CD14-positive monocyte (primary cell): Measurements from ENCODE around the gene PPP2R2C. TPM values are rescaled to one million over a fixed set of nuclear protein-coding genes. Genes with fewer than 3 reads are reported as not detected.

Experiments used
- DNase-seq, 3 donors: peaks; one replicate each; pipeline ENCODE4 v3.0.0-alpha.2; 2011 to 2022
- H2AFZ ChIP-seq: 2 replicates; pipeline ENCODE4 v1.6.0; 2012; ENCODE audit warnings: mild to moderate bottlenecking, low read depth, low read length, inconsistent platforms; ENCODE audit not compliant: insufficient read depth, poor library complexity, severe bottlenecking
- H3K27ac ChIP-seq, 2 donors: 1 replicate in 1 of 2; 2 replicates in 1 of 2; pipeline ENCODE4 v1.5.1; 2012 to 2013; ENCODE audit warnings: low read length in 2 of 2, control low read depth in 1 of 2, inconsistent platforms in 1 of 2, low read depth in 1 of 2, mild to moderate bottlenecking in 1 of 2
- H3K27me3 ChIP-seq, 2 donors: one replicate each; pipeline versions ENCODE4 v1.6.0 to v1.6.1; 2011 to 2013; ENCODE audit warnings: low read length in 2 of 2; ENCODE audit not compliant: control insufficient read depth in 2 of 2, insufficient read depth in 2 of 2
- H3K36me3 ChIP-seq, 2 donors: replicated peaks in 1 of 2; 1 replicate in 1 of 2; 2 replicates in 1 of 2; pipeline versions ENCODE4 v1.5.1 to v1.6.1; 2012 to 2013; ENCODE audit warnings: low read length in 2 of 2, control low read depth in 1 of 2, inconsistent platforms in 1 of 2, mild to moderate bottlenecking in 1 of 2; ENCODE audit not compliant: insufficient read depth in 2 of 2, control insufficient read depth in 1 of 2
- H3K4me1 ChIP-seq, 2 donors: 1 replicate in 1 of 2; 2 replicates in 1 of 2; pipeline versions ENCODE4 v1.5.1 to v1.6.1; 2012 to 2013; ENCODE audit warnings: low read length in 2 of 2, control low read depth in 1 of 2, inconsistent platforms in 1 of 2, mild to moderate bottlenecking in 1 of 2, moderate library complexity in 1 of 2; ENCODE audit not compliant: insufficient read depth in 2 of 2, control insufficient read depth in 1 of 2
- H3K4me2 ChIP-seq: replicated peaks from 2 replicates; pipeline ENCODE3; 2012; ENCODE audit warnings: low read length, moderate library complexity, mild to moderate bottlenecking; ENCODE audit not compliant: poor library complexity, severe bottlenecking; ENCODE audit errors: extremely low read depth
- H3K4me3 ChIP-seq, 3 experiments: fragments of 200-600 bp in 1 of 3; sonication (generic) in 1 of 3; replicated peaks in 1 of 3; 1 replicate in 2 of 3; 2 replicates in 1 of 3; pipeline ENCODE4 v1.5.1; 2011 to 2013; ENCODE audit warnings: low read length in 3 of 3, mild to moderate bottlenecking in 3 of 3, control low read depth in 2 of 3, low read depth in 2 of 3, inconsistent platforms in 1 of 3, moderate library complexity in 1 of 3
- H3K79me2 ChIP-seq: 2 replicates; pipeline ENCODE4 v1.6.0; 2012; ENCODE audit warnings: mild to moderate bottlenecking, control low read depth, inconsistent platforms, low read length, moderate library complexity; ENCODE audit not compliant: insufficient read depth
- H3K9ac ChIP-seq: 2 replicates; pipeline ENCODE4 v1.6.0; 2017; ENCODE audit warnings: low read length, mild to moderate bottlenecking; ENCODE audit not compliant: insufficient read depth, poor library complexity, severe bottlenecking
- H3K9me3 ChIP-seq, 2 donors: replicated peaks in 1 of 2; 1 replicate in 1 of 2; 2 replicates in 1 of 2; pipeline versions ENCODE4 v1.5.1 to v1.6.1; 2012 to 2013; ENCODE audit warnings: low read length in 2 of 2, control low read depth in 1 of 2; ENCODE audit not compliant: control insufficient read depth in 1 of 2, insufficient read depth in 1 of 2
- H4K20me1 ChIP-seq: 2 replicates; pipeline ENCODE4 v1.6.0; 2012; ENCODE audit warnings: mild to moderate bottlenecking, low read length, control low read depth, moderate library complexity; ENCODE audit not compliant: insufficient read depth
- H3K27ac Mint-ChIP-seq, 7 donors: one replicate each; pipeline ENCODE4 v1.8.0; 2020; ENCODE audit warnings: mild to moderate bottlenecking in 7 of 7, mixed read lengths in 7 of 7, moderate library complexity in 6 of 7, inconsistent platforms in 2 of 7
- H3K27me3 Mint-ChIP-seq, 3 donors: one replicate each; pipeline ENCODE4 v1.8.0; 2021 to 2022; ENCODE audit warnings: low read depth in 3 of 3, mild to moderate bottlenecking in 3 of 3, mixed read lengths in 3 of 3, moderate library complexity in 3 of 3, inconsistent platforms in 1 of 3
- H3K36me3 Mint-ChIP-seq, 2 donors: one replicate each; pipeline ENCODE4 v1.8.0; 2020; ENCODE audit warnings: mixed read lengths in 2 of 2, inconsistent platforms in 1 of 2, mild to moderate bottlenecking in 1 of 2
- H3K4me1 Mint-ChIP-seq: one replicate; pipeline ENCODE4 v1.8.0; 2020; ENCODE audit warnings: mild to moderate bottlenecking, mixed read lengths
- H3K4me3 Mint-ChIP-seq, 2 donors: one replicate each; pipeline ENCODE4 v1.8.0; 2020; ENCODE audit warnings: mild to moderate bottlenecking in 2 of 2, mixed read lengths in 2 of 2, moderate library complexity in 1 of 2
- H3K9me3 Mint-ChIP-seq, 7 donors: one replicate each; pipeline ENCODE4 v1.8.0; 2020 to 2022; ENCODE audit warnings: mixed read lengths in 7 of 7, mild to moderate bottlenecking in 6 of 7, moderate library complexity in 6 of 7, inconsistent platforms in 2 of 7
- WGBS: methylation state at CpG from one replicate; pipeline ENCODE4 v1.1.5; 2013; ENCODE audit warnings: missing lambda C conversion rate; ENCODE audit not compliant: insufficient coverage; 5-methylcytosine and 5-hydroxymethylcytosine counted together
- intact Hi-C, 2 donors: fragments of 100-400 bp; cut with micrococcal nuclease; formaldehyde crosslinking; loops; one replicate each; pipeline versions ENCODE4 v1.15.0 to v1.15.1; 2023
- polyA plus RNA-seq, 3 donors: library from polyadenylated mRNA; depleted of rRNA in 1 of 3; unstranded in 2 of 3; stranded (reverse) in 1 of 3; fragments of 300-500 nt in 2 of 3; fragments of >200 nt in 1 of 3; fragmentation: Illumina TruSeq in 2 of 3; gene quantifications; 1 replicate in 2 of 3; 2 replicates in 1 of 3; pipeline ENCODE4 v1.2.3, GENCODE V29; 2012 to 2021
- TF ChIP-seq, protein P1 (sequence below): fragments of 200-600 bp; IDR thresholded peaks from one replicate; pipeline ENCODE4 v1.8.0; 2022; ENCODE audit warnings: antibody characterized with exemption, mild to moderate bottlenecking

The PPP2R2C gene
- polyA plus RNA-seq, 3 donors, result not detected

DNA sequence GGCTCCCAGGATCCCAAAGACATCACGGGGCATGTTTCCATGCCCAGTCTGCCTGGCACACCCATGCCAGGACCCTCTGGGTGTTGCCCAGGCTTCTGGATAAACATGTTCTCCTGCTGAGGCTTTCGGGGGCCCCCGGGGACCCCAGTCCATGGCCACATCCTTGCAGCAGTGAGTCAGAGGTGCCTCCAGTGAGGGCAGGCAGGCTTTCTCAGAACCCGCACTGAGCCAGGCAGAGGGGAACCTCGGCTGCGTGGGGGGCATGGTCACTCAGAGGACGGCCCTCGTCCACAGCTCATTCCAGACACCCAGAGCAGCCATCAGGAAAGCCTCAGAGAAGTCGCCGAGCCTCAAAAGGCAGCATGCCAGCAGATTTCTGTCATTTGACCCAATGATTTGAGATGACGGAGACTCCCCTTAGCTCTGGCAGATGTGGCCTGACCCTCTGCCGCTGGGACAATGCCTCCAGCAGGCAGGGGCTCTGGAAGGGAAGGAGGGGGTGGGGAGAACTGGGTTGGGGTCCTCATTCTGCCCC, 54.8 kb downstream of the PPP2R2C start:
- Histone ChIP-seq H3K79me2 (no peaks in the 10 kb centered on the region), H3K36me3 (no peaks in the 10 kb centered on the region), H3K27me3 (no peaks in the 10 kb centered on the region), H4K20me1 (no peaks in the 10 kb centered on the region), H3K9me3 (no peaks in the 10 kb centered on the region), H3K4me1 (no peaks in the 10 kb centered on the region), H2AFZ (no peak overlapping the region), H3K4me2 (no peak overlapping the region), H3K27ac (no peak overlapping the region), H3K9ac (no peak overlapping the region), H3K4me3 (no peak overlapping the region)
- intact Hi-C loops, result no loop called here
- Mint-ChIP-seq H3K27me3 (peaks cover 2 to 8% (median 7%) of the 10 kb centered on the region in 3 donors), H3K36me3 (no peaks in the 10 kb centered on the region), H3K9me3 (peaks cover 0 to 5% (median 0%) of the 10 kb centered on the region in 7 donors), H3K4me1 (no peaks in the 10 kb centered on the region), H3K27ac (no peak overlapping the region), H3K4me3 (no peak overlapping the region)
- no peak for DNase-seq
- WGBS, result 92% methylated on average over 11 of the region's 12 CpGs
- TF ChIP-seq, protein P1, sequence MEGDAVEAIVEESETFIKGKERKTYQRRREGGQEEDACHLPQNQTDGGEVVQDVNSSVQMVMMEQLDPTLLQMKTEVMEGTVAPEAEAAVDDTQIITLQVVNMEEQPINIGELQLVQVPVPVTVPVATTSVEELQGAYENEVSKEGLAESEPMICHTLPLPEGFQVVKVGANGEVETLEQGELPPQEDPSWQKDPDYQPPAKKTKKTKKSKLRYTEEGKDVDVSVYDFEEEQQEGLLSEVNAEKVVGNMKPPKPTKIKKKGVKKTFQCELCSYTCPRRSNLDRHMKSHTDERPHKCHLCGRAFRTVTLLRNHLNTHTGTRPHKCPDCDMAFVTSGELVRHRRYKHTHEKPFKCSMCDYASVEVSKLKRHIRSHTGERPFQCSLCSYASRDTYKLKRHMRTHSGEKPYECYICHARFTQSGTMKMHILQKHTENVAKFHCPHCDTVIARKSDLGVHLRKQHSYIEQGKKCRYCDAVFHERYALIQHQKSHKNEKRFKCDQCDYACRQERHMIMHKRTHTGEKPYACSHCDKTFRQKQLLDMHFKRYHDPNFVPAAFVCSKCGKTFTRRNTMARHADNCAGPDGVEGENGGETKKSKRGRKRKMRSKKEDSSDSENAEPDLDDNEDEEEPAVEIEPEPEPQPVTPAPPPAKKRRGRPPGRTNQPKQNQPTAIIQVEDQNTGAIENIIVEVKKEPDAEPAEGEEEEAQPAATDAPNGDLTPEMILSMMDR, result no peak

DNA sequence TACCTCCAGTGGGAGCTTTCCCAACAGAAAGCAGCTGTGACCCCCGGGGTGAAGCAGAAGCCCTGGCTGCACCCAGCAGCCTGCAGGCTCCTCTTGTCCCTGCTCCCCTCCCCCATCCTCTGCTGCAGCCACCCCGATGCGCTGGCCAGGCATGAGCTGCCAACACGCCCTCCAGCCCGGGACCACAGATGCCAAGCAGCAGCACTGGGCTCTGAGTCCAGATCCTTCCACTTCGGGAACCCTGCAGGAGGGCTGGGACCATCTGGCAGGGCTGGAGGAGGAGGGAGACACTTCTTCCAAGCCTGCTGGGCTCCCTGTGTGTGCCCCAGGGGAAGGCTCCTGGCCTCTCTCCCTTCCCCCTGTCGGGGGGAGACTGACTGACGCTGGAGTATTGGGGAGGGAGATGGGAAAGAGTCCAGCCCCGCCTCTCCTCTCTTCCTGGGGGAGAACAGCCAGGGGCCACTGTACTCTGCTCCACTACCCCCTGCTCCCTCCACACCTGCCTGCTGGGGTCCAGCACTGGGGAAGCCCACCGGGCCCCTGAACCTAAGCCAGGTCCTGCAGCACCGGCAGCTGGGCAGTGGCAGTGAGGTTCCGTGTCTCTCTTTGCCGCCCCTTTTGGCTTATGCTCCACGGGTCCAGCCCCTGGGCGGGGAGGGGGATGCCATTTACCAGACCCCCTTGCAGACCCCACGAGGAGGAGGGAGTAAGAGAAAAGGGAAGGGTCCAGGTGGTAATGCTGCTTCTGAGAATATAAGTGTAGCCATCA, 55.7 kb downstream of the PPP2R2C start:
- H3K27ac ChIP-seq, result no peak overlapping the region
- Mint-ChIP-seq H3K4me3 (no peak overlapping the region), H3K27ac (no peak overlapping the region), H3K4me1 (no peaks in the 10 kb centered on the region), H3K36me3 (no peaks in the 10 kb centered on the region), H3K27me3 (peaks cover 2 to 8% (median 7%) of the 10 kb centered on the region in 3 donors), H3K9me3 (peaks cover 0 to 7% (median 0%) of the 10 kb centered on the region in 7 donors)
- H2AFZ ChIP-seq, result no peak overlapping the region
- no peaks in the 10 kb centered on the region for H4K20me1 ChIP-seq
- no peak overlapping the region for H3K4me3 ChIP-seq
- H3K9me3 ChIP-seq, result no peaks in the 10 kb centered on the region
- H3K79me2 ChIP-seq, result no peaks in the 10 kb centered on the region
- H3K27me3 ChIP-seq, result no peaks in the 10 kb centered on the region
- no peak overlapping the region for H3K9ac ChIP-seq
- no peaks in the 10 kb centered on the region for H3K4me1 ChIP-seq
- H3K4me2 ChIP-seq, result no peak overlapping the region
- 48% methylated on average over 6 of the region's 16 CpGs for WGBS
- intact Hi-C loops, result no loop called here
- TF ChIP-seq, protein P1, result no peak
- no peaks in the 10 kb centered on the region for H3K36me3 ChIP-seq
- DNase-seq, result no peak
